CD14-positive monocyte (primary cell): ENCODE measurements around the gene SMCO4. TPM values are rescaled to one million over a fixed set of nuclear protein-coding genes. Genes with fewer than 3 reads are reported as not detected.
"Not testable (repeated sequence)": the region's sequence is repeated elsewhere in the genome, so short reads cannot be mapped to it uniquely, and the experiment has no call there.

Source experiments
- DNase-seq, 3 donors: peaks; one replicate each; pipeline ENCODE4 v3.0.0-alpha.2; 2011 to 2022
- H2AFZ ChIP-seq: 2 replicates; pipeline ENCODE4 v1.6.0; 2012; ENCODE audit warnings: mild to moderate bottlenecking, low read depth, low read length, inconsistent platforms; ENCODE audit not compliant: insufficient read depth, poor library complexity, severe bottlenecking
- H3K27ac ChIP-seq, 2 donors: 1 replicate in 1 of 2; 2 replicates in 1 of 2; pipeline ENCODE4 v1.5.1; 2012 to 2013; ENCODE audit warnings: low read length in 2 of 2, control low read depth in 1 of 2, inconsistent platforms in 1 of 2, low read depth in 1 of 2, mild to moderate bottlenecking in 1 of 2
- H3K27me3 ChIP-seq, 2 donors: one replicate each; pipeline versions ENCODE4 v1.6.0 to v1.6.1; 2011 to 2013; ENCODE audit warnings: low read length in 2 of 2; ENCODE audit not compliant: control insufficient read depth in 2 of 2, insufficient read depth in 2 of 2
- H3K36me3 ChIP-seq, 2 donors: replicated peaks in 1 of 2; 1 replicate in 1 of 2; 2 replicates in 1 of 2; pipeline versions ENCODE4 v1.5.1 to v1.6.1; 2012 to 2013; ENCODE audit warnings: low read length in 2 of 2, control low read depth in 1 of 2, inconsistent platforms in 1 of 2, mild to moderate bottlenecking in 1 of 2; ENCODE audit not compliant: insufficient read depth in 2 of 2, control insufficient read depth in 1 of 2
- H3K4me1 ChIP-seq, 2 donors: 1 replicate in 1 of 2; 2 replicates in 1 of 2; pipeline versions ENCODE4 v1.5.1 to v1.6.1; 2012 to 2013; ENCODE audit warnings: low read length in 2 of 2, control low read depth in 1 of 2, inconsistent platforms in 1 of 2, mild to moderate bottlenecking in 1 of 2, moderate library complexity in 1 of 2; ENCODE audit not compliant: insufficient read depth in 2 of 2, control insufficient read depth in 1 of 2
- H3K4me2 ChIP-seq: replicated peaks from 2 replicates; pipeline ENCODE3; 2012; ENCODE audit warnings: low read length, moderate library complexity, mild to moderate bottlenecking; ENCODE audit not compliant: poor library complexity, severe bottlenecking; ENCODE audit errors: extremely low read depth
- H3K4me3 ChIP-seq, 3 experiments: fragments of 200-600 bp in 1 of 3; sonication (generic) in 1 of 3; replicated peaks in 1 of 3; 1 replicate in 2 of 3; 2 replicates in 1 of 3; pipeline ENCODE4 v1.5.1; 2011 to 2013; ENCODE audit warnings: low read length in 3 of 3, mild to moderate bottlenecking in 3 of 3, control low read depth in 2 of 3, low read depth in 2 of 3, inconsistent platforms in 1 of 3, moderate library complexity in 1 of 3
- H3K79me2 ChIP-seq: 2 replicates; pipeline ENCODE4 v1.6.0; 2012; ENCODE audit warnings: mild to moderate bottlenecking, control low read depth, inconsistent platforms, low read length, moderate library complexity; ENCODE audit not compliant: insufficient read depth
- H3K9ac ChIP-seq: 2 replicates; pipeline ENCODE4 v1.6.0; 2017; ENCODE audit warnings: low read length, mild to moderate bottlenecking; ENCODE audit not compliant: insufficient read depth, poor library complexity, severe bottlenecking
- H3K9me3 ChIP-seq, 2 donors: replicated peaks in 1 of 2; 1 replicate in 1 of 2; 2 replicates in 1 of 2; pipeline versions ENCODE4 v1.5.1 to v1.6.1; 2012 to 2013; ENCODE audit warnings: low read length in 2 of 2, control low read depth in 1 of 2; ENCODE audit not compliant: control insufficient read depth in 1 of 2, insufficient read depth in 1 of 2
- H4K20me1 ChIP-seq: 2 replicates; pipeline ENCODE4 v1.6.0; 2012; ENCODE audit warnings: mild to moderate bottlenecking, low read length, control low read depth, moderate library complexity; ENCODE audit not compliant: insufficient read depth
- H3K27ac Mint-ChIP-seq, 7 donors: one replicate each; pipeline ENCODE4 v1.8.0; 2020; ENCODE audit warnings: mild to moderate bottlenecking in 7 of 7, mixed read lengths in 7 of 7, moderate library complexity in 6 of 7, inconsistent platforms in 2 of 7
- H3K27me3 Mint-ChIP-seq, 3 donors: one replicate each; pipeline ENCODE4 v1.8.0; 2021 to 2022; ENCODE audit warnings: low read depth in 3 of 3, mild to moderate bottlenecking in 3 of 3, mixed read lengths in 3 of 3, moderate library complexity in 3 of 3, inconsistent platforms in 1 of 3
- H3K36me3 Mint-ChIP-seq, 2 donors: one replicate each; pipeline ENCODE4 v1.8.0; 2020; ENCODE audit warnings: mixed read lengths in 2 of 2, inconsistent platforms in 1 of 2, mild to moderate bottlenecking in 1 of 2
- H3K4me1 Mint-ChIP-seq: one replicate; pipeline ENCODE4 v1.8.0; 2020; ENCODE audit warnings: mild to moderate bottlenecking, mixed read lengths
- H3K4me3 Mint-ChIP-seq, 2 donors: one replicate each; pipeline ENCODE4 v1.8.0; 2020; ENCODE audit warnings: mild to moderate bottlenecking in 2 of 2, mixed read lengths in 2 of 2, moderate library complexity in 1 of 2
- H3K9me3 Mint-ChIP-seq, 7 donors: one replicate each; pipeline ENCODE4 v1.8.0; 2020 to 2022; ENCODE audit warnings: mixed read lengths in 7 of 7, mild to moderate bottlenecking in 6 of 7, moderate library complexity in 6 of 7, inconsistent platforms in 2 of 7
- CTCF ChIP-seq: fragments of 200-600 bp; IDR thresholded peaks from one replicate; pipeline ENCODE4 v1.8.0; 2022; ENCODE audit warnings: antibody characterized with exemption, mild to moderate bottlenecking
- WGBS: methylation state at CpG from one replicate; pipeline ENCODE4 v1.1.5; 2013; ENCODE audit warnings: missing lambda C conversion rate; ENCODE audit not compliant: insufficient coverage; 5-methylcytosine and 5-hydroxymethylcytosine counted together
- intact Hi-C, 2 donors: fragments of 100-400 bp; cut with micrococcal nuclease; formaldehyde crosslinking; loops; one replicate each; pipeline versions ENCODE4 v1.15.0 to v1.15.1; 2023
- polyA plus RNA-seq, 3 donors: library from polyadenylated mRNA; depleted of rRNA in 1 of 3; unstranded in 2 of 3; stranded (reverse) in 1 of 3; fragments of 300-500 nt in 2 of 3; fragments of >200 nt in 1 of 3; fragmentation: Illumina TruSeq in 2 of 3; gene quantifications; 1 replicate in 2 of 3; 2 replicates in 1 of 3; pipeline ENCODE4 v1.2.3, GENCODE V29; 2012 to 2021

The SMCO4 gene
- polyA plus RNA-seq, 3 donors, result 110 to 242 (median 169) TPM

DNA sequence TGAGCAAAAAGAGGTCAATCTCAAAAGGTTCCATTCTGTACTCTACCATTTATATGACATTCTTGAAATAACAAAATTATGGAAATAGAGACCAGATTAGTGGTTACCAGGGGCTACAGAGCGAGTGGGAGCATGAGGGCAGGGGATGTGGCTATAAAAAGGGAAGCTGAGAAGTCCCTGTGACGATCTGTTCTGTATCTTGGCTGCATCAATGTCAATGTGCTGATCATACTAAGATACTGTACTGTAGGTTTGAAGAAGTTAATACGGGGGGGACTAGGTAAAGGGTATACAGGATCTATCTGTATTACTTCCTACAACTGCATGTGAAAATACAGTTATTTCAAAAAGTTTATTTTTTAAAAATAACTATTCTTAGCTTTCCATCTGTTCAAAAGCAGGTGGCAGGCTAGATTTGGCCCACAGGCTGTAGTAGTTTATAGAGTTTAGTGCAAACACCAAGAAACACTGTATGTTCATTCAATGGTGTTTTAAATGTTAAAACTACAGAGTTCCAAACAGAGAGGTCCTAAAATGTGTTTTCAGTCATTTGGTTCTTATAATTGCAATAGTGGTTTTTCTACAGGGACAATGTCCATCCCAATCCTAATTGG lies 78.2 kb downstream of the SMCO4 start:
- no peaks in the 10 kb centered on the region for H3K4me1 ChIP-seq
- H4K20me1 ChIP-seq, result no peaks in the 10 kb centered on the region
- Mint-ChIP-seq H3K27me3 (peaks cover 0 to 3% (median 0%) of the 10 kb centered on the region in 3 donors), H3K4me1 (no peaks in the 10 kb centered on the region), H3K27ac (no peak overlapping the region), H3K9me3 (peaks cover 0 to 6% (median 3%) of the 10 kb centered on the region in 7 donors), H3K36me3 (no peaks in the 10 kb centered on the region), H3K4me3 (no peak overlapping the region)
- H3K4me2 ChIP-seq, result no peak overlapping the region
- no peaks in the 10 kb centered on the region for H3K9me3 ChIP-seq
- H3K4me3 ChIP-seq, result no peak overlapping the region
- no peak for TF ChIP-seq CTCF
- no peak overlapping the region for H3K27ac ChIP-seq
- H3K27me3 ChIP-seq, result no peaks in the 10 kb centered on the region
- 8% methylated on average over 2 of the region's 3 CpGs for WGBS
- no peaks in the 10 kb centered on the region for H3K79me2 ChIP-seq
- H3K9ac ChIP-seq, result no peak overlapping the region
- no peak for DNase-seq
- no peaks in the 10 kb centered on the region for H3K36me3 ChIP-seq
- H2AFZ ChIP-seq, result no peak overlapping the region
- intact Hi-C loops, result no loop called here

DNA sequence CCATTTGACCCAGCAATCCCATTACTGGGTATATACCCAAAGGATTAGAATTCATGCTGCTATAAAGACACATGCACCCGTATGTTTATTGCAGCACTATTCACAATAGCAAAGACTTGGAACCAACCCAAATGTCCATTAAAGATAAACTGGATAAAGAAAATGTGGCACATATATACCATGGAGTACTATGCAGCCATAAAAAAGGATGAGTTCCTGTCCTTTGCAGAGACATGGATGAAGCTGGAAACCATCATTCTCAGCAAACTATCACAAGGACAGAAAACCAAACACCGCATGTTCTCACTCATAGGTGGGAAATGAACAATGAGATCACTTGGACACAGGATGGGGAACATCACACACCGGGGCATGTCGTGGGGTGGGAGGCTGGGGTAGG lies 79.5 kb downstream of the SMCO4 start:
- H3K36me3 ChIP-seq, H3K4me3 ChIP-seq, H3K79me2 ChIP-seq, H3K27me3 ChIP-seq, H3K9ac ChIP-seq, DNase-seq, H3K4me2 ChIP-seq, H3K27ac Mint-ChIP-seq, H2AFZ ChIP-seq, H3K9me3 ChIP-seq, intact Hi-C loops, H3K36me3 Mint-ChIP-seq, H4K20me1 ChIP-seq, H3K4me1 ChIP-seq, H3K27me3 Mint-ChIP-seq, H3K4me1 Mint-ChIP-seq, H3K9me3 Mint-ChIP-seq, H3K27ac ChIP-seq, H3K4me3 Mint-ChIP-seq: not testable (repeated sequence)
- no CpG with 5 or more reads among the region's 4 CpGs for whole genome bisulfite sequencing
